GM23338 (cell line): ENCODE data around the gene JAK3.

Experiments
- CREB1 ChIP-seq: fragments of 250-450 bp; sonication (Bioruptor Pico); IDR thresholded peaks from 2 replicates; pipeline ENCODE4 v1.5.0; 2020; ENCODE audit warnings: low read depth, mild to moderate bottlenecking, moderate library complexity
- EZH2 ChIP-seq: fragments of 200-600 bp; sonication (generic); IDR thresholded peaks from one replicate; pipeline ENCODE4 v1.8.0; 2017; ENCODE audit warnings: antibody characterized with exemption, mild to moderate bottlenecking, low read depth; ENCODE audit not compliant: unreplicated experiment
- EZH2phosphoT487 ChIP-seq: fragments of 200-600 bp; sonication (generic); IDR thresholded peaks from one replicate; pipeline ENCODE4 v1.8.1; 2018; ENCODE audit warnings: antibody characterized with exemption; ENCODE audit not compliant: unreplicated experiment
- JUNB ChIP-seq: IDR thresholded peaks from one replicate; pipeline ENCODE4 v1.6.1; 2016; ENCODE audit warnings: antibody characterized with exemption; ENCODE audit not compliant: unreplicated experiment
- NANOG ChIP-seq: IDR thresholded peaks from 2 replicates; pipeline ENCODE4 v1.6.1; 2016; ENCODE audit warnings: antibody characterized with exemption, borderline replicate concordance
- POLR2AphosphoS5 ChIP-seq: IDR thresholded peaks from 2 replicates; pipeline ENCODE4 v1.6.1; 2016; ENCODE audit warnings: antibody characterized with exemption, low read depth
- REST ChIP-seq: IDR thresholded peaks from one replicate; pipeline ENCODE4 v1.6.1; 2018; ENCODE audit warnings: antibody characterized with exemption; ENCODE audit not compliant: unreplicated experiment
- STAT1 ChIP-seq: IDR thresholded peaks from one replicate; pipeline ENCODE4 v1.6.1; 2016; ENCODE audit warnings: antibody characterized with exemption; ENCODE audit not compliant: unreplicated experiment
- ZNF114 ChIP-seq: fragments of 250-450 bp; sonication (Bioruptor Pico); IDR thresholded peaks from 2 replicates; pipeline ENCODE4 v1.5.0; 2020; ENCODE audit warnings: mild to moderate bottlenecking, moderate library complexity
- ZNF331 ChIP-seq: fragments of 250-450 bp; sonication (Bioruptor Pico); IDR thresholded peaks from 2 replicates; pipeline ENCODE4 v1.5.0; 2020; ENCODE audit warnings: low read depth, mild to moderate bottlenecking, moderate library complexity
- TF ChIP-seq, protein P1 (sequence below), 2 experiments: fragments of 200-600 bp in 1 of 2; sonication (generic) in 1 of 2; conservative IDR thresholded peaks; 2 replicates each; pipeline versions ENCODE4 v1.5.1 to v1.6.1; 2016 to 2017; ENCODE audit warnings: antibody characterized with exemption in 2 of 2, low read depth in 2 of 2, mild to moderate bottlenecking in 2 of 2, moderate library complexity in 1 of 2
- TF ChIP-seq, protein P2 (sequence below): IDR thresholded peaks from 2 replicates; pipeline ENCODE4 v1.6.1; 2016; ENCODE audit warnings: antibody characterized with exemption
- TF ChIP-seq, protein P3 (sequence below): fragments of 250-450 bp; sonication (Bioruptor Pico); IDR thresholded peaks from 2 replicates; pipeline ENCODE4 v1.5.0; 2020; ENCODE audit warnings: mild to moderate bottlenecking, moderate library complexity

- TF ChIP-seq, protein P1, sequence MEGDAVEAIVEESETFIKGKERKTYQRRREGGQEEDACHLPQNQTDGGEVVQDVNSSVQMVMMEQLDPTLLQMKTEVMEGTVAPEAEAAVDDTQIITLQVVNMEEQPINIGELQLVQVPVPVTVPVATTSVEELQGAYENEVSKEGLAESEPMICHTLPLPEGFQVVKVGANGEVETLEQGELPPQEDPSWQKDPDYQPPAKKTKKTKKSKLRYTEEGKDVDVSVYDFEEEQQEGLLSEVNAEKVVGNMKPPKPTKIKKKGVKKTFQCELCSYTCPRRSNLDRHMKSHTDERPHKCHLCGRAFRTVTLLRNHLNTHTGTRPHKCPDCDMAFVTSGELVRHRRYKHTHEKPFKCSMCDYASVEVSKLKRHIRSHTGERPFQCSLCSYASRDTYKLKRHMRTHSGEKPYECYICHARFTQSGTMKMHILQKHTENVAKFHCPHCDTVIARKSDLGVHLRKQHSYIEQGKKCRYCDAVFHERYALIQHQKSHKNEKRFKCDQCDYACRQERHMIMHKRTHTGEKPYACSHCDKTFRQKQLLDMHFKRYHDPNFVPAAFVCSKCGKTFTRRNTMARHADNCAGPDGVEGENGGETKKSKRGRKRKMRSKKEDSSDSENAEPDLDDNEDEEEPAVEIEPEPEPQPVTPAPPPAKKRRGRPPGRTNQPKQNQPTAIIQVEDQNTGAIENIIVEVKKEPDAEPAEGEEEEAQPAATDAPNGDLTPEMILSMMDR (conservative IDR thresholded peaks at IDR 0.05; ENCODE audit: low read depth in 2 of 2), result no peak
- no peak for TF ChIP-seq EZH2
- no peak for TF ChIP-seq EZH2phosphoT487
- no peak for TF ChIP-seq POLR2AphosphoS5
- TF ChIP-seq STAT1, result no peak
- no peak for TF ChIP-seq JUNB
- no peak for TF ChIP-seq CREB1 (CRISPR knock-in tag)
- no peak for TF ChIP-seq REST
- TF ChIP-seq, protein P2, sequence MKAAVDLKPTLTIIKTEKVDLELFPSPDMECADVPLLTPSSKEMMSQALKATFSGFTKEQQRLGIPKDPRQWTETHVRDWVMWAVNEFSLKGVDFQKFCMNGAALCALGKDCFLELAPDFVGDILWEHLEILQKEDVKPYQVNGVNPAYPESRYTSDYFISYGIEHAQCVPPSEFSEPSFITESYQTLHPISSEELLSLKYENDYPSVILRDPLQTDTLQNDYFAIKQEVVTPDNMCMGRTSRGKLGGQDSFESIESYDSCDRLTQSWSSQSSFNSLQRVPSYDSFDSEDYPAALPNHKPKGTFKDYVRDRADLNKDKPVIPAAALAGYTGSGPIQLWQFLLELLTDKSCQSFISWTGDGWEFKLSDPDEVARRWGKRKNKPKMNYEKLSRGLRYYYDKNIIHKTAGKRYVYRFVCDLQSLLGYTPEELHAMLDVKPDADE, result no peak
- no peak for TF ChIP-seq ZNF331 (CRISPR knock-in tag)
- TF ChIP-seq ZNF114 (CRISPR knock-in tag), result no peak
- no peak for TF ChIP-seq NANOG
- TF ChIP-seq, protein P3, sequence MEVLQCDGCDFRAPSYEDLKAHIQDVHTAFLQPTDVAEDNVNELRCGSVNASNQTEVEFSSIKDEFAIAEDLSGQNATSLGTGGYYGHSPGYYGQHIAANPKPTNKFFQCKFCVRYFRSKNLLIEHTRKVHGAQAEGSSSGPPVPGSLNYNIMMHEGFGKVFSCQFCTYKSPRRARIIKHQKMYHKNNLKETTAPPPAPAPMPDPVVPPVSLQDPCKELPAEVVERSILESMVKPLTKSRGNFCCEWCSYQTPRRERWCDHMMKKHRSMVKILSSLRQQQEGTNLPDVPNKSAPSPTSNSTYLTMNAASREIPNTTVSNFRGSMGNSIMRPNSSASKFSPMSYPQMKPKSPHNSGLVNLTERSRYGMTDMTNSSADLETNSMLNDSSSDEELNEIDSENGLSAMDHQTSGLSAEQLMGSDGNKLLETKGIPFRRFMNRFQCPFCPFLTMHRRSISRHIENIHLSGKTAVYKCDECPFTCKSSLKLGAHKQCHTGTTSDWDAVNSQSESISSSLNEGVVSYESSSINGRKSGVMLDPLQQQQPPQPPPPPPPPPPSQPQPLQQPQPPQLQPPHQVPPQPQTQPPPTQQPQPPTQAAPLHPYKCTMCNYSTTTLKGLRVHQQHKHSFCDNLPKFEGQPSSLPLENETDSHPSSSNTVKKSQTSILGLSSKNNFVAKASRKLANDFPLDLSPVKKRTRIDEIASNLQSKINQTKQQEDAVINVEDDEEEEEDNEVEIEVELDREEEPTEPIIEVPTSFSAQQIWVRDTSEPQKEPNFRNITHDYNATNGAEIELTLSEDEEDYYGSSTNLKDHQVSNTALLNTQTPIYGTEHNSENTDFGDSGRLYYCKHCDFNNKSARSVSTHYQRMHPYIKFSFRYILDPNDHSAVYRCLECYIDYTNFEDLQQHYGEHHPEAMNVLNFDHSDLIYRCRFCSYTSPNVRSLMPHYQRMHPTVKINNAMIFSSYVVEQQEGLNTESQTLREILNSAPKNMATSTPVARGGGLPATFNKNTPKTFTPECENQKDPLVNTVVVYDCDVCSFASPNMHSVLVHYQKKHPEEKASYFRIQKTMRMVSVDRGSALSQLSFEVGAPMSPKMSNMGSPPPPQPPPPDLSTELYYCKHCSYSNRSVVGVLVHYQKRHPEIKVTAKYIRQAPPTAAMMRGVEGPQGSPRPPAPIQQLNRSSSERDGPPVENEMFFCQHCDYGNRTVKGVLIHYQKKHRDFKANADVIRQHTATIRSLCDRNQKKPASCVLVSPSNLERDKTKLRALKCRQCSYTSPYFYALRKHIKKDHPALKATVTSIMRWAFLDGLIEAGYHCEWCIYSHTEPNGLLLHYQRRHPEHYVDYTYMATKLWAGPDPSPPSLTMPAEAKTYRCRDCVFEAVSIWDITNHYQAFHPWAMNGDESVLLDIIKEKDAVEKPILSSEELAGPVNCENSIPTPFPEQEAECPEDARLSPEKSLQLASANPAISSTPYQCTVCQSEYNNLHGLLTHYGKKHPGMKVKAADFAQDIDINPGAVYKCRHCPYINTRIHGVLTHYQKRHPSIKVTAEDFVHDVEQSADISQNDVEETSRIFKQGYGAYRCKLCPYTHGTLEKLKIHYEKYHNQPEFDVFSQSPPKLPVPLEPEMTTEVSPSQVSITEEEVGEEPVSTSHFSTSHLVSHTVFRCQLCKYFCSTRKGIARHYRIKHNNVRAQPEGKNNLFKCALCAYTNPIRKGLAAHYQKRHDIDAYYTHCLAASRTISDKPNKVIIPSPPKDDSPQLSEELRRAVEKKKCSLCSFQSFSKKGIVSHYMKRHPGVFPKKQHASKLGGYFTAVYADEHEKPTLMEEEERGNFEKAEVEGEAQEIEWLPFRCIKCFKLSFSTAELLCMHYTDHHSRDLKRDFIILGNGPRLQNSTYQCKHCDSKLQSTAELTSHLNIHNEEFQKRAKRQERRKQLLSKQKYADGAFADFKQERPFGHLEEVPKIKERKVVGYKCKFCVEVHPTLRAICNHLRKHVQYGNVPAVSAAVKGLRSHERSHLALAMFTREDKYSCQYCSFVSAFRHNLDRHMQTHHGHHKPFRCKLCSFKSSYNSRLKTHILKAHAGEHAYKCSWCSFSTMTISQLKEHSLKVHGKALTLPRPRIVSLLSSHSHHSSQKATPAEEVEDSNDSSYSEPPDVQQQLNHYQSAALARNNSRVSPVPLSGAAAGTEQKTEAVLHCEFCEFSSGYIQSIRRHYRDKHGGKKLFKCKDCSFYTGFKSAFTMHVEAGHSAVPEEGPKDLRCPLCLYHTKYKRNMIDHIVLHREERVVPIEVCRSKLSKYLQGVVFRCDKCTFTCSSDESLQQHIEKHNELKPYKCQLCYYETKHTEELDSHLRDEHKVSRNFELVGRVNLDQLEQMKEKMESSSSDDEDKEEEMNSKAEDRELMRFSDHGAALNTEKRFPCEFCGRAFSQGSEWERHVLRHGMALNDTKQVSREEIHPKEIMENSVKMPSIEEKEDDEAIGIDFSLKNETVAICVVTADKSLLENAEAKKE (CRISPR knock-in tag), result no peak
Measured at GRCh38 chr19:17879466-17879865, 31.7 kb upstream of the JAK3 start.
